Measurements from ENCODE around the gene ADARB2. TPM values are rescaled to one million over a fixed set of nuclear protein-coding genes. Genes with fewer than 3 reads are reported as not detected.

The ADARB2 gene
- total RNA-seq, 6 donors from 2014 or later = 0.69 to 5.2 (median 1.8) TPM

- H3K4me3 ChIP-seq = no peak overlapping the region
- H3K36me3 ChIP-seq = no peaks in the 10 kb centered on the region
- no peaks in the 10 kb centered on the region for H3K9me3 ChIP-seq
- DNase-seq = no peak
- no peak for ATAC-seq (ENCODE audit: low FRiP score in 2 of 2)
- H3K27me3 ChIP-seq = no peaks in the 10 kb centered on the region
- TF ChIP-seq POLR2AphosphoS5 (IDR thresholded peaks at IDR 0.05) = no peak
- TF ChIP-seq CTCF (IDR thresholded peaks at IDR 0.05) = no peak
- no peak for TF ChIP-seq EP300 (IDR thresholded peaks at IDR 0.05)
- TF ChIP-seq POLR2A (IDR thresholded peaks at IDR 0.05) = no peak
- WGBS, 2 donors = 62 to 78% methylated on average over 9 of the region's 9 CpGs
- H3K4me1 ChIP-seq = no peaks in the 10 kb centered on the region
- H3K27ac ChIP-seq = no peak overlapping the region
Observed at GRCh38 chr10:1686491-1686749, 50.9 kb downstream of the ADARB2 start.

- no peak overlapping the region for H3K4me3 ChIP-seq
- no peak for TF ChIP-seq EP300 (IDR thresholded peaks at IDR 0.05)
- no peak for TF ChIP-seq CTCF (IDR thresholded peaks at IDR 0.05)
- no peak for TF ChIP-seq POLR2A (IDR thresholded peaks at IDR 0.05)
- H3K27ac ChIP-seq = no peak overlapping the region
- DNase-seq = peak in 1 of 2 donors; percentile 13
- H3K9me3 ChIP-seq = no peaks in the 10 kb centered on the region
- WGBS, 2 donors = 78 to 80% methylated on average over 15 of the region's 15 CpGs
- H3K36me3 ChIP-seq = no peaks in the 10 kb centered on the region
- H3K4me1 ChIP-seq = no peaks in the 10 kb centered on the region
- no peak for ATAC-seq (ENCODE audit: low FRiP score in 2 of 2)
- no peaks in the 10 kb centered on the region for H3K27me3 ChIP-seq
Observed at GRCh38 chr10:1685699-1686490, 51.4 kb downstream of the ADARB2 start.

- ATAC-seq (ENCODE audit: low FRiP score in 2 of 2) = no peak
- DNase-seq = no peak
- H3K4me3 ChIP-seq = no peak overlapping the region
- no peaks in the 10 kb centered on the region for H3K36me3 ChIP-seq
- no peaks in the 10 kb centered on the region for H3K27me3 ChIP-seq
- H3K27ac ChIP-seq = no peak overlapping the region
- WGBS, 2 donors = 96 to 99% methylated on average over 9 of the region's 9 CpGs
- no peaks in the 10 kb centered on the region for H3K9me3 ChIP-seq
- TF ChIP-seq POLR2AphosphoS5 (IDR thresholded peaks at IDR 0.05) (no peak), POLR2A (IDR thresholded peaks at IDR 0.05) (no peak), EP300 (IDR thresholded peaks at IDR 0.05) (no peak), CTCF (IDR thresholded peaks at IDR 0.05) (no peak)
- no peaks in the 10 kb centered on the region for H3K4me1 ChIP-seq
Observed at GRCh38 chr10:1684991-1685390, 52.3 kb downstream of the ADARB2 start.

GRCh38 chr10:1683649-1684048, 53.7 kb downstream of the ADARB2 start:
- TF ChIP-seq POLR2A (IDR thresholded peaks at IDR 0.05) (no peak), CTCF (IDR thresholded peaks at IDR 0.05) (no peak), POLR2AphosphoS5 (IDR thresholded peaks at IDR 0.05) (no peak), EP300 (IDR thresholded peaks at IDR 0.05) (no peak)
- no peaks in the 10 kb centered on the region for H3K36me3 ChIP-seq
- H3K4me1 ChIP-seq = no peaks in the 10 kb centered on the region
- H3K4me3 ChIP-seq = no peak overlapping the region
- H3K27ac ChIP-seq = no peak overlapping the region
- no peaks in the 10 kb centered on the region for H3K9me3 ChIP-seq
- ATAC-seq (ENCODE audit: low FRiP score in 2 of 2) (no peak), DNase-seq (no peak)
- 74 to 91% methylated on average over 12 of the region's 12 CpGs for WGBS, 2 donors
- no peaks in the 10 kb centered on the region for H3K27me3 ChIP-seq
